A204.1 (cell line): ENCODE measurements around the gene NHLRC4.

ENCODE experiments used
- FAIRE-seq: peaks from 2 replicates; lab custom pipeline; 2012; peaks lifted over from hg19 to GRCh38; lab: Jason Lieb, UNC

The NHLRC4 gene

GRCh38 chr16:567373-568256 lies 810 bp downstream of the NHLRC4 start:
- no peak for FAIRE-seq

GRCh38 chr16:568401-569258 lies 1.8 kb downstream of the NHLRC4 start:
- FAIRE-seq: no peak

GRCh38 chr16:569445-570254 lies 2.8 kb downstream of the NHLRC4 start, which contains the start of gene PIGQ:
TSS of gene PIGQ (plus strand) at chr16:569968. CDS start at chr16:574075, 4,107 bp downstream.
- FAIRE-seq: no peak

- FAIRE-seq: no peak
Observed at GRCh38 chr16:572865-573650, 6.3 kb downstream of the NHLRC4 start.

- no peak for FAIRE-seq
Observed at GRCh38 chr16:574021-574760, 7.4 kb downstream of the NHLRC4 start.

GRCh38 chr16:575354-576196 lies 8.8 kb downstream of the NHLRC4 start:
- no peak for FAIRE-seq

- FAIRE-seq: no peak
Observed at GRCh38 chr16:576197-576822, 9.5 kb downstream of the NHLRC4 start.

GRCh38 chr16:576823-577201 lies 10.0 kb downstream of the NHLRC4 start:
- FAIRE-seq: no peak

GRCh38 chr16:577796-578195 lies 11.0 kb downstream of the NHLRC4 start:
- FAIRE-seq: no peak

GRCh38 chr16:578232-578869 lies 11.5 kb downstream of the NHLRC4 start:
- no peak for FAIRE-seq

- FAIRE-seq: no peak
Observed at GRCh38 chr16:578870-579405, 12.1 kb downstream of the NHLRC4 start.

GRCh38 chr16:580141-580945 lies 13.5 kb downstream of the NHLRC4 start:
- FAIRE-seq: no peak

GRCh38 chr16:580946-581498 lies 14.2 kb downstream of the NHLRC4 start:
- no peak for FAIRE-seq

GRCh38 chr16:582218-582613 lies 15.4 kb downstream of the NHLRC4 start:
- FAIRE-seq: no peak

GRCh38 chr16:582614-583331 lies 16.0 kb downstream of the NHLRC4 start:
- no peak for FAIRE-seq

- no peak for FAIRE-seq
Observed at GRCh38 chr16:583470-583814, 16.6 kb downstream of the NHLRC4 start.
